ENCODE results near the gene CRYBG1. TPM values are rescaled to one million over a fixed set of nuclear protein-coding genes. Genes with fewer than 3 reads are reported as not detected.

The CRYBG1 gene
- total RNA-seq, 1 experiment from 2014 or later: 5.7 TPM

DNA sequence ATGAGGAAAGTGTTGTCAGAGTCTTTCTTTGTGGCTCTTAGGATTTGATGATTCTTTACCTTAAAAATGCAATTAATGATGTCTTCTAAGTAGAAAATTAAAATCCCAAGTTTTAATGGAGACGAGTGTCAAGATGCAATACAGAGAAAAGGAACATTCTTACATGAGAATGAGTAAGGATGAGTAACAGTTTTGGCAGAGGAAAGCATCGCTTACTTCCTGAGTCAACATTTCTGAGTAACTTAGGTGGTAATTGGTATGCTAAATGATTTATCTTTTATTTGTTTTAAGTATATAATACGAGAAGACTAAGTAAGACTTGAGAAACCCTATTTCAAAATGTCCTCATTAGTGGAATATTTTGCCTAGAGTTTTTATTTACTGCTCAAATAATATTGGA is 167.5 kb downstream of the CRYBG1 start:
- Histone ChIP-seq H3K23me2 (ENCODE audit: insufficient read length, low read depth, low read length, poor library complexity, severe bottlenecking) (no peaks in the 10 kb centered on the region), H2AK5ac (ENCODE audit: insufficient read length, low read length) (no peak overlapping the region), H3T11ph (ENCODE audit: low read length) (no peak overlapping the region), H3K4ac (ENCODE audit: low read depth, low read length) (no peak overlapping the region), H3K23ac (ENCODE audit: insufficient read length, low read depth, low read length) (no peak overlapping the region), H3K4me2 (ENCODE audit: insufficient read depth, insufficient read length, low read length) (no peak overlapping the region), H2BK12ac (ENCODE audit: insufficient read length, low read depth, low read length) (no peak overlapping the region), H2BK120ac (ENCODE audit: low read depth, low read length, poor library complexity, severe bottlenecking) (no peak overlapping the region), H2BK5ac (ENCODE audit: insufficient read length, low read length) (no peak overlapping the region), H4K8ac (replicated peaks; ENCODE audit: insufficient read length, low read depth, low read length) (no peak overlapping the region), H3K56ac (ENCODE audit: insufficient read length, low read depth, low read length) (no peak overlapping the region), H2AFZ (ENCODE audit: low read length) (no peak overlapping the region), H4K20me1 (ENCODE audit: control insufficient read depth, insufficient read depth, insufficient read length) (no peaks in the 10 kb centered on the region), H3K14ac (ENCODE audit: insufficient read depth, low read length) (no peak overlapping the region), H4K91ac (ENCODE audit: insufficient read length, low read depth, low read length) (no peak overlapping the region), H3K18ac (ENCODE audit: insufficient read length, low read depth, low read length) (no peak overlapping the region), H3K27me3 (ENCODE audit: insufficient read depth, low read length) (no peaks in the 10 kb centered on the region), H3K9me3 (ENCODE audit: control insufficient read depth, low read depth, low read length) (no peaks in the 10 kb centered on the region), H3K27ac (ENCODE audit: insufficient read length, low read depth, low read length) (no peak overlapping the region), H3K79me1 (ENCODE audit: insufficient read depth, low read depth, low read length, poor library complexity, severe bottlenecking) (no peaks in the 10 kb centered on the region), H3K79me2 (ENCODE audit: insufficient read depth, low read length) (no peaks in the 10 kb centered on the region), H2BK15ac (ENCODE audit: low read depth, low read length) (no peak overlapping the region), H4K5ac (ENCODE audit: insufficient read length, low read depth, low read length) (no peak overlapping the region), H3K4me1 (ENCODE audit: insufficient read depth, low read length) (no peaks in the 10 kb centered on the region; the same call in 1 of the 2 replicates), H2BK20ac (ENCODE audit: low read depth, low read length, poor library complexity, severe bottlenecking) (no peak overlapping the region), H3K9ac (ENCODE audit: extremely low read depth, insufficient read length, low read length) (no peak overlapping the region)
- peaks cover 6 to 9% of the 10 kb centered on the region in 2 experiments; a peak in 3 of 4 replicates for H3K4me1 Mint-ChIP-seq
- DNase-seq: no peak
- no peaks in the 10 kb centered on the region for H3K9me3 Mint-ChIP-seq
- H3K27ac Mint-ChIP-seq: no peak overlapping the region; a peak in 1 of 7 replicates
- TF ChIP-seq, protein P1, sequence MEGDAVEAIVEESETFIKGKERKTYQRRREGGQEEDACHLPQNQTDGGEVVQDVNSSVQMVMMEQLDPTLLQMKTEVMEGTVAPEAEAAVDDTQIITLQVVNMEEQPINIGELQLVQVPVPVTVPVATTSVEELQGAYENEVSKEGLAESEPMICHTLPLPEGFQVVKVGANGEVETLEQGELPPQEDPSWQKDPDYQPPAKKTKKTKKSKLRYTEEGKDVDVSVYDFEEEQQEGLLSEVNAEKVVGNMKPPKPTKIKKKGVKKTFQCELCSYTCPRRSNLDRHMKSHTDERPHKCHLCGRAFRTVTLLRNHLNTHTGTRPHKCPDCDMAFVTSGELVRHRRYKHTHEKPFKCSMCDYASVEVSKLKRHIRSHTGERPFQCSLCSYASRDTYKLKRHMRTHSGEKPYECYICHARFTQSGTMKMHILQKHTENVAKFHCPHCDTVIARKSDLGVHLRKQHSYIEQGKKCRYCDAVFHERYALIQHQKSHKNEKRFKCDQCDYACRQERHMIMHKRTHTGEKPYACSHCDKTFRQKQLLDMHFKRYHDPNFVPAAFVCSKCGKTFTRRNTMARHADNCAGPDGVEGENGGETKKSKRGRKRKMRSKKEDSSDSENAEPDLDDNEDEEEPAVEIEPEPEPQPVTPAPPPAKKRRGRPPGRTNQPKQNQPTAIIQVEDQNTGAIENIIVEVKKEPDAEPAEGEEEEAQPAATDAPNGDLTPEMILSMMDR (conservative IDR thresholded peaks at IDR 0.05): no peak
- no peaks in the 10 kb centered on the region for H3K27me3 Mint-ChIP-seq (ENCODE audit: low read depth)
- no peaks in the 10 kb centered on the region for H3K36me3 Mint-ChIP-seq (ENCODE audit: insufficient read depth in 1 of 3, low read depth in 3 of 3)
- no CpG with 5 or more reads among the region's 3 CpGs for WGBS (ENCODE audit: extremely low coverage, insufficient read length, low lambda C conversion rate)
- no peak overlapping the region for H3K4me3 Mint-ChIP-seq
